HEK293T (cell line): ENCODE results near the gene EYS.

Experiments used
- SUZ12 ChIP-seq: fragments of 450-650 bp; IDR thresholded peaks from 2 replicates; pipeline ENCODE4 v1.6.1; 2016; ENCODE audit warnings: mild to moderate bottlenecking
- TARDBP ChIP-seq: fragments of 450-650 bp; IDR thresholded peaks from 2 replicates; pipeline ENCODE4 v1.6.1; 2016

DNA sequence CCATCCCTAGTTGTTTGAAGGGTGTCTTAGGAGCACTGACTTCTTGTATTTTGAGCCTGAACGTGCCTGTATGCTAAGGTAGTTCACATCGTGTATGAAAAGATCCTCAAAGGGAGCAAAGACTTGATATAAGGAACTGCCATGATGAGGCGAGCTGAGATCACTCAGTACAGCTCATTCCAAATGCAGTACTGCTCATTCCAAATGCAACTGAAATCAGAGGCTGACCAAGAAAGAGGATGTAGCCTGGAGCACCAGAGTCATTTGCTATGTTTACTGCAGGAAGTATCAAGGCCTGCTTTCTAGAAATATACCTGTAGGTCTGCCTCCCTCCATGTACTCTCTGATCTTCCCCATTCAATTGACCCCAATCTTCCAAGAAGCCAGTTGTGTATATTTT lies 832.2 kb downstream of the EYS start:
- TF ChIP-seq SUZ12 (no peak), TARDBP (no peak)
